Measurements from ENCODE around the gene LMF2.

Gene LMF2

GRCh38 chr22:50504369-50505211 is 2.9 kb downstream of the LMF2 start:
- no peak for DNase-seq (ENCODE audit: low read depth)

GRCh38 chr22:50503475-50504145 is 3.9 kb downstream of the LMF2 start:
- DNase-seq (ENCODE audit: low read depth), result no peak

- DNase-seq (ENCODE audit: low read depth), result no peak
These were observed 4.7 kb downstream of the LMF2 start for GRCh38 chr22:50502628-50503474.

- no peak for DNase-seq (ENCODE audit: low read depth)
These were observed 5.4 kb downstream of the LMF2 start for GRCh38 chr22:50502096-50502495.

GRCh38 chr22:50500452-50500851 is 7.0 kb downstream of the LMF2 start:
- no peak for DNase-seq (ENCODE audit: low read depth)

GRCh38 chr22:50498322-50498890 is 9.1 kb downstream of the LMF2 start:
- peak; percentile 57 for DNase-seq (ENCODE audit: low read depth)

- no peak for DNase-seq (ENCODE audit: low read depth)
These were observed 10.4 kb downstream of the LMF2 start for GRCh38 chr22:50497093-50497492.

GRCh38 chr22:50490531-50491308 is 16.8 kb downstream of the LMF2 start:
- no peak for DNase-seq (ENCODE audit: low read depth)

GRCh38 chr22:50489363-50490243 is 17.9 kb downstream of the LMF2 start:
- DNase-seq (ENCODE audit: low read depth), result no peak

GRCh38 chr22:50488886-50489285 is 18.6 kb downstream of the LMF2 start:
- DNase-seq (ENCODE audit: low read depth), result no peak

- DNase-seq (ENCODE audit: low read depth), result no peak
These were observed 19.4 kb downstream of the LMF2 start for GRCh38 chr22:50488006-50488677.

- no peak for DNase-seq (ENCODE audit: low read depth)
These were observed 20.1 kb downstream of the LMF2 start for GRCh38 chr22:50487290-50488005.

GRCh38 chr22:50486561-50487289 is 20.8 kb downstream of the LMF2 start, which contains the start of gene MIOX:
Gene MIOX (plus strand): TSS chr22:50486859. CDS start chr22:50486898, 39 bp downstream.
- DNase-seq (ENCODE audit: low read depth), result no peak

- no peak for DNase-seq (ENCODE audit: low read depth)
These were observed 22.0 kb downstream of the LMF2 start for GRCh38 chr22:50485221-50486131.

- DNase-seq (ENCODE audit: low read depth), result no peak
These were observed 23.3 kb downstream of the LMF2 start for GRCh38 chr22:50483977-50484853.

GRCh38 chr22:50483556-50483955 is 23.9 kb downstream of the LMF2 start:
- DNase-seq (ENCODE audit: low read depth), result no peak

All from stimulated activated CD4-positive, alpha-beta T cell treated with anti-CD3 and anti-CD28 coated beads, Interleukin-2, amount 100 ng/mL, for 4 hours (primary cell).